ENCODE data around the gene WNT11.

DNA sequence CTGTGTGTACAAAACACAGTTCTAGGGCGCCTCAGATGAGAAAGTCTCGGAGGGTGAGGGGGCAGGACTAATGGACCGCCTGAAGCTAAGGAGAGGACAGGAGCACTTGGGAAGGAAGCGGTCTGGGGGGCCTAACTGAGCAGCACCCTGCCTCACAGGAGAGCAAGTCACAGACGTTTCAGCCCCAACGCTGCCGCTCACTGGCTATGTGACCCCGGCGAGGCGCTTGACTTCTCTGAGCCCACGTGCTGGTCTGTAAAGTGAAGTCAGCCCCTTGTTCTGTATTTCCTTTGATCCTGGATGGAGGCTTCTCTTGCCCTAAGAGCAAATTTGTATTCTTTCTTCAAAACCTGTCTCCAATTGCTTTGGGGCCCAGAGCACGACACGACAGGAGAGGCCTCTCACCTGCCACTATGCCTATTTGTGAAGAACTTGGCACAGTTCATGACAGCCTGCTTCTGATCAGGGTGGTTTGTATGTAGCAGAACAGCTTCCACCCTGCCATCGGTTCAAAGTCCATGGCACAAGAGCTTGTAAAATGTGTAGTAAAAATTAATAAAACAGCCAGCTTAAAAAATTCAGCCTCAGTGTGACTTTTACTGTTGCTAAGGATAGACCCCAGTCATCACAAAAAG, 59.1 kb downstream of the WNT11 start:
- TF ChIP-seq, protein P1, sequence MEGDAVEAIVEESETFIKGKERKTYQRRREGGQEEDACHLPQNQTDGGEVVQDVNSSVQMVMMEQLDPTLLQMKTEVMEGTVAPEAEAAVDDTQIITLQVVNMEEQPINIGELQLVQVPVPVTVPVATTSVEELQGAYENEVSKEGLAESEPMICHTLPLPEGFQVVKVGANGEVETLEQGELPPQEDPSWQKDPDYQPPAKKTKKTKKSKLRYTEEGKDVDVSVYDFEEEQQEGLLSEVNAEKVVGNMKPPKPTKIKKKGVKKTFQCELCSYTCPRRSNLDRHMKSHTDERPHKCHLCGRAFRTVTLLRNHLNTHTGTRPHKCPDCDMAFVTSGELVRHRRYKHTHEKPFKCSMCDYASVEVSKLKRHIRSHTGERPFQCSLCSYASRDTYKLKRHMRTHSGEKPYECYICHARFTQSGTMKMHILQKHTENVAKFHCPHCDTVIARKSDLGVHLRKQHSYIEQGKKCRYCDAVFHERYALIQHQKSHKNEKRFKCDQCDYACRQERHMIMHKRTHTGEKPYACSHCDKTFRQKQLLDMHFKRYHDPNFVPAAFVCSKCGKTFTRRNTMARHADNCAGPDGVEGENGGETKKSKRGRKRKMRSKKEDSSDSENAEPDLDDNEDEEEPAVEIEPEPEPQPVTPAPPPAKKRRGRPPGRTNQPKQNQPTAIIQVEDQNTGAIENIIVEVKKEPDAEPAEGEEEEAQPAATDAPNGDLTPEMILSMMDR (IDR thresholded peaks at IDR 0.05; ENCODE audit: poor library complexity, severe bottlenecking): no peak
- TF ChIP-seq POLR2AphosphoS5 (IDR thresholded peaks at IDR 0.05) (no peak), RAD21 (conservative IDR thresholded peaks at IDR 0.05) (no peak), EZH2 (IDR thresholded peaks at IDR 0.05; ENCODE audit: borderline replicate concordance, insufficient read depth, low read length, poor library complexity, severe bottlenecking) (no peak), SMC3 (conservative IDR thresholded peaks at IDR 0.05; ENCODE audit: poor library complexity) (no peak), EP300 (conservative IDR thresholded peaks at IDR 0.05; ENCODE audit: poor library complexity, severe bottlenecking) (no peak), TAF1 (IDR thresholded peaks at IDR 0.05; ENCODE audit: low read depth) (no peak)
- TF ChIP-seq, protein P2, sequence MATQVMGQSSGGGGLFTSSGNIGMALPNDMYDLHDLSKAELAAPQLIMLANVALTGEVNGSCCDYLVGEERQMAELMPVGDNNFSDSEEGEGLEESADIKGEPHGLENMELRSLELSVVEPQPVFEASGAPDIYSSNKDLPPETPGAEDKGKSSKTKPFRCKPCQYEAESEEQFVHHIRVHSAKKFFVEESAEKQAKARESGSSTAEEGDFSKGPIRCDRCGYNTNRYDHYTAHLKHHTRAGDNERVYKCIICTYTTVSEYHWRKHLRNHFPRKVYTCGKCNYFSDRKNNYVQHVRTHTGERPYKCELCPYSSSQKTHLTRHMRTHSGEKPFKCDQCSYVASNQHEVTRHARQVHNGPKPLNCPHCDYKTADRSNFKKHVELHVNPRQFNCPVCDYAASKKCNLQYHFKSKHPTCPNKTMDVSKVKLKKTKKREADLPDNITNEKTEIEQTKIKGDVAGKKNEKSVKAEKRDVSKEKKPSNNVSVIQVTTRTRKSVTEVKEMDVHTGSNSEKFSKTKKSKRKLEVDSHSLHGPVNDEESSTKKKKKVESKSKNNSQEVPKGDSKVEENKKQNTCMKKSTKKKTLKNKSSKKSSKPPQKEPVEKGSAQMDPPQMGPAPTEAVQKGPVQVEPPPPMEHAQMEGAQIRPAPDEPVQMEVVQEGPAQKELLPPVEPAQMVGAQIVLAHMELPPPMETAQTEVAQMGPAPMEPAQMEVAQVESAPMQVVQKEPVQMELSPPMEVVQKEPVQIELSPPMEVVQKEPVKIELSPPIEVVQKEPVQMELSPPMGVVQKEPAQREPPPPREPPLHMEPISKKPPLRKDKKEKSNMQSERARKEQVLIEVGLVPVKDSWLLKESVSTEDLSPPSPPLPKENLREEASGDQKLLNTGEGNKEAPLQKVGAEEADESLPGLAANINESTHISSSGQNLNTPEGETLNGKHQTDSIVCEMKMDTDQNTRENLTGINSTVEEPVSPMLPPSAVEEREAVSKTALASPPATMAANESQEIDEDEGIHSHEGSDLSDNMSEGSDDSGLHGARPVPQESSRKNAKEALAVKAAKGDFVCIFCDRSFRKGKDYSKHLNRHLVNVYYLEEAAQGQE (IDR thresholded peaks at IDR 0.05; ENCODE audit: borderline replicate concordance): no peak
